ENCODE measurements around the gene SGPL1.

Gene SGPL1

DNA sequence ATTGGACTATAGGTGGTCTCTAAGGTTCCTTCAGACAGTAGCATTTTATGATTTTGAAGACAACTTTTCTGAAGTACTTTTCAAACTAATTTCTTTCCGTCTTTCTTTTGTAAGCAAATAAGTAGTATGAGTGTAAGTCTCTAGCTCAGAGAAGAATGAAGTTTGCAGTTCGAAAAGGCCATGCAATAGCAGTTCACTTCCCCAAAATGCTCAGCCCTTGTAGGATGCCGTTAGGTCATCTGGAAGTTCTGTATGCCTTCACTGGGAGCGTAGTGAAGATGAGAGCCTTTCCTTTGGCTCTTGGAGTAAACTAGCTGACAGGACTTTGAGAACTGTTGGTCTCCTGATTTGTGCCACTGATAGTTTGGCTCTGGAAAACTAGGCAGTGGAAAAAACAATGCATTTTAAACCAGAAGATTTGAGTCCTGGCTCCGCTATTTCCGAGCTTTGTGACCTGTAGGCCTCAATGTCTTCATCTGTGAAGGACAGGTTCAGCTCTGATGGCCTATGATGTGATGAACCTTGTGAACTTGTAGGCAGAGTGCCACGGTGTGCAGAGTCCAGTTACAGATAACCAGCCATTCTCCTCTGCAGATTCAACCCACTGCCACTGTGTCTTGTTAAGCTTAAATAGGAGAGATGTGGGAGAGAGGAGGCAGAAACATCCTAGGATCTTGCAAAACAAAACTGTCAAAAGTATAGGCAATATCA, 18.8 kb downstream of the SGPL1 start:
- TF ChIP-seq, protein P1, sequence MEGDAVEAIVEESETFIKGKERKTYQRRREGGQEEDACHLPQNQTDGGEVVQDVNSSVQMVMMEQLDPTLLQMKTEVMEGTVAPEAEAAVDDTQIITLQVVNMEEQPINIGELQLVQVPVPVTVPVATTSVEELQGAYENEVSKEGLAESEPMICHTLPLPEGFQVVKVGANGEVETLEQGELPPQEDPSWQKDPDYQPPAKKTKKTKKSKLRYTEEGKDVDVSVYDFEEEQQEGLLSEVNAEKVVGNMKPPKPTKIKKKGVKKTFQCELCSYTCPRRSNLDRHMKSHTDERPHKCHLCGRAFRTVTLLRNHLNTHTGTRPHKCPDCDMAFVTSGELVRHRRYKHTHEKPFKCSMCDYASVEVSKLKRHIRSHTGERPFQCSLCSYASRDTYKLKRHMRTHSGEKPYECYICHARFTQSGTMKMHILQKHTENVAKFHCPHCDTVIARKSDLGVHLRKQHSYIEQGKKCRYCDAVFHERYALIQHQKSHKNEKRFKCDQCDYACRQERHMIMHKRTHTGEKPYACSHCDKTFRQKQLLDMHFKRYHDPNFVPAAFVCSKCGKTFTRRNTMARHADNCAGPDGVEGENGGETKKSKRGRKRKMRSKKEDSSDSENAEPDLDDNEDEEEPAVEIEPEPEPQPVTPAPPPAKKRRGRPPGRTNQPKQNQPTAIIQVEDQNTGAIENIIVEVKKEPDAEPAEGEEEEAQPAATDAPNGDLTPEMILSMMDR (IDR thresholded peaks at IDR 0.05; ENCODE audit: borderline replicate concordance, insufficient read depth, low read depth, low read length) = no peak
- H3K4me3 ChIP-seq (ENCODE audit: low read depth, low read length) = no peak overlapping the region

DNA sequence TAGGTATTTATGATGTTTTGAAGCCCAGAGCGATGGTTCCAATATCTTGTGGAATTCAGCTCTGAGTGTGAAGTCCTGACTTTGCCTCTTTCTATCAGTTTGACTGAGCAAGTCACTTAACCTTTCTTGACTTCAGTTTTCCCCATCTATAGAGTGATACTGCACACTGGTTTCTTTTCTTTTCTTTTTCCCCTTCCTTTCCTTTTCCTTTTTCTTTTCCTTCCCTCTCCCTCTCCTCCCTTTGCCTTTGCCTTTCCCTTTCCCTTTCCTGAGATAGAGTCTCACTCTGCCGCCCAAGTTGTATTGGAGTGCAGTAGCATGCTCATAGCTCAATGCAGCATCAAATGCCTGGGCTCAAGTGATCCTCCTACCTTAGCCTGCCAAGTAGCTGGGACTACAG, 20.6 kb downstream of the SGPL1 start:
- TF ChIP-seq, protein P1 (IDR thresholded peaks at IDR 0.05; ENCODE audit: borderline replicate concordance, insufficient read depth, low read depth, low read length) = no peak
- no peak overlapping the region for H3K4me3 ChIP-seq (ENCODE audit: low read depth, low read length)

DNA sequence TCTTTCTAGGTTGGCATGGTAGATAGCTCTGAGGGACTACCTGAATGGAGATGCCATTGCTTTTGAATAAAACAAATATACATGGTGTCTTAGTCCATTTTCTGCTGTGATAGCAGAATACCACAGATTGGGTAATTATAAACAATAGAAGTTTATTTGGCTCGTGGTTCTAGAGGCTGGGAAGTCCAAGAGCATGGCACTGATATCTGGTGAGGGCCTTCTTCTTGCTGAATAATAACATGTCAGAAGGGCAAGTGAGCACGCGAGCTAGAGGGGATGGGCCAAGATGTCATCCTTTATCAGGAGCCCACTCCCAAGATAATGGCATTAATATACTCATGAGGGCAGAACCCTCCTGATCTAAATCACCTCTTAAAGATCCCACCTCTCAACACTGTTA, 21.9 kb downstream of the SGPL1 start:
- TF ChIP-seq, protein P1 (IDR thresholded peaks at IDR 0.05; ENCODE audit: borderline replicate concordance, insufficient read depth, low read depth, low read length) = no peak
- no peak overlapping the region for H3K4me3 ChIP-seq (ENCODE audit: low read depth, low read length)

DNA sequence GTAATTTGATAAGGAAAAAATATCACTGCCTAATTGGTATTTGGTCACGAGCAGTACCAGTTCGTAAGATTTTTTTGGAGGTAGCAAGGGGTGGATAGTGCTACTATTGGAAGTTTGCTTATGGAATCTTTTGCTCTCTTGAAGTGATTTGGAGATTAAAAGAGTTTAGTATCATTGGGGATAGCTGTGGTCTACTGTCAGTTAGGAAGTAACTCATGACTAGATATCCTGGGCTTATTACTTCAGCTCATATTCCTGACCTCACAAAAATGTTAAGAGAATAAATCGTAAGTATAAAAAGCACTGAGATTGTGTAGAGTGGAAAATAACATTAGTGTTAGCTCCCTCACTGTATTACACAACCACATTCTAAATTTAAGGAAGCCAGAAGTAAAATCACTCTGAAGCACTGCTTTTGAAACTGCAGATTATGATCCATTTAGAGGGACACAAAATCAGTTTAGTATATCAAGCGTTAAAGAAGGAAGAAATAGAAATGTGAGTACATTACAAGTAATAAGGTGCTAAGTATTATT, 22.6 kb downstream of the SGPL1 start:
- H3K4me3 ChIP-seq (ENCODE audit: low read depth, low read length) = no peak overlapping the region
- TF ChIP-seq, protein P1 (IDR thresholded peaks at IDR 0.05; ENCODE audit: borderline replicate concordance, insufficient read depth, low read depth, low read length) = no peak

DNA sequence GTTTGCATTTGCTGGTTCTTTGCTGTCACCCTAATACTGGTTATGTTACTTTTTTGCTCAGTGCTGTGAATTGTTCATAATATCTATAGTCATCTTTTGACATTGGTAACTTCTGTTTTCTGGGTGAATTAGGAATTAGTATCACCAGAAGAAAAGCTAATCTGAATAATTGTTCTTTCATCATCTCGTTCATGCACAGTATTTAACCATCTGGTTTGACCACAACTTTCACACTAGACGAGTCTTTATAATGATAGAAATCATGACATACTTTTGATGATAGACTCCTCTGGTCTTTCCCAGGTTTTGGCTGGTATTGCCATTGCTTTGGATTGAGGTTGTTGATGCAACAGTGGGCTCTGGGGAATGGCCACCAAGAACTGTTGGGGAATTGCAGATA, 25.1 kb downstream of the SGPL1 start:
- no peak overlapping the region for H3K4me3 ChIP-seq (ENCODE audit: low read depth, low read length)
- TF ChIP-seq, protein P1 (IDR thresholded peaks at IDR 0.05; ENCODE audit: borderline replicate concordance, insufficient read depth, low read depth, low read length) = no peak

DNA sequence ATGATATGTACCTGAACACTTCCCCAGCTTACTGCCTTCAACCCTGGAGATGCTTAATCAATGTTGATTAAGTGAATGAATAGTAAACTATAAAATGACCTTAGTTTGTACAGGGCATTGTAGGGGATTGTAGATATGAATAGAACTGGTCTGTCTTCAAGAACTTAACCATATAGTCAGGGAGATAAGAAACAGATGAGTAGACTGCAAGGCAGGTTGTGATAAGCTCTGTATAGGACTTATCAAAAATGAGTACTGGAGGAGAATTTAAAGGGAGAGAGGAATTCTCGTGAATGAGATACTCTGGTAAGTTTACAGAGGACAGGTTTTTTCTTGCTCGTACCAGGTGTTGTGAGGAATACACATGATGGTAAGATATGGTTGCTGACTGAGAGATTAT, 27.6 kb downstream of the SGPL1 start:
- TF ChIP-seq, protein P1 (IDR thresholded peaks at IDR 0.05; ENCODE audit: borderline replicate concordance, insufficient read depth, low read depth, low read length) = no peak
- H3K4me3 ChIP-seq (ENCODE audit: low read depth, low read length) = no peak overlapping the region
